Breast epithelium (tissue), 3 donors: ENCODE data around the gene CLCN2.

Experiments used
- CTCF ChIP-seq, 3 donors: fragments of 450-650 bp; IDR thresholded peaks; one replicate each; pipeline ENCODE4 v1.5.1; 2016 to 2017; ENCODE audit warnings: antibody characterized with exemption in 3 of 3, mild to moderate bottlenecking in 3 of 3, moderate library complexity in 3 of 3
- POLR2A ChIP-seq: fragments of 450-650 bp; IDR thresholded peaks from one replicate; pipeline ENCODE4 v1.6.1; 2016; ENCODE audit warnings: antibody characterized with exemption, mild to moderate bottlenecking, moderate library complexity
- POLR2AphosphoS5 ChIP-seq, 3 donors: sonication (generic); formaldehyde crosslinking; IDR thresholded peaks; one replicate each; pipeline ENCODE4 v1.6.1; 2017; ENCODE audit warnings: antibody characterized with exemption in 3 of 3

DNA sequence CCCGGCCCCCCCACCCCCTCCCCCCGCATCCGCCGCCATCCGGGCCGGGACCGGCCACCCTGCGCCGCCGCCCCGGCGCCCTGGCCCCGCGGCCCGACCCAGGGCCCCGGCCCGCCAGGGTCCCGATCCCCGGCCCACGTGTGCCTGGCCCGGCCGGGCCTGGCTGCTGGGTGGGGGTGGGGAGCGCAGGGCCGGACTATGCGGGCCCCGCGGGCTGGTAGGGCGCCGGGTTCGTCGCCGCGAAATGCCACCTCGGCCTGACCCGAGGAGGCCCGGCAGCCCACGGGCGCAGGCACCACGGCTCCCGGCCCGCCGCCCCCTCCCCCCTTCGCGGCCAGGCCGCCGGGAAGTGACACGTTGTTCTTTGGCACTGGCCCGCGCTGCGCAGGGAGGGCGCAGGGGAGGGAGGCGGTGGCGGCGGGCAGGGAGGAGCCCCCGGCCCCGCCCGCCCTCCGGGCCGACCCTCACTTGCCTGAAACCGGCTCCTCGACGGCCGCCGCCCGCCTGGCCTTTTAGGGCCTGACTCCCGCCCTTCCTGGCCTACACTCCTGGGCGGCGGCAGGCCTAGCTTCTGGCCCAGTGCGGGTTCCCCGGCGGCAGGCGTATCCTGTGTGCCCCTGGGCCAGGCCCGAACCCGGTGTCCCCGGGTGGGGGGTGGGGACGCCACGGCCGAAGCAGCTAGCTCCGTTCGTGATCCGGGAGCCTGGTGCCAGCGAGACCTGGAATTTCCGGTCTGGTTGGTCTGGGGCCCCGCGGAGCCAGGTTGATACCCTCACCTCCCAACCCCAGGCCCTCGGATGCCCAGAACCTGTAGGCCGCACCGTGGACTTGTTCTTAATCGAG, 46.5 kb downstream of the CLCN2 start:
- TF ChIP-seq CTCF (IDR thresholded peaks at IDR 0.05): no peak
- TF ChIP-seq POLR2A: no peak
- peak; percentile 7 to 85 (median 60) for TF ChIP-seq POLR2AphosphoS5 (IDR thresholded peaks at IDR 0.05)
